HG02973 (cell line): ENCODE results near the gene CLCNKB.
"Not testable (repeated sequence)": the region's sequence is repeated elsewhere in the genome, so short reads cannot be mapped to it uniquely, and the experiment has no call there.

Experiments
- ATAC-seq: cut with Tn5 transposase; IDR thresholded peaks from one replicate; pipeline ENCODE4 v1.9.1; 2021; ENCODE audit warnings: moderate library complexity; ENCODE audit not compliant: unreplicated experiment

The CLCNKB gene

GRCh38 chr1:16055613-16056520 is 12.3 kb downstream of the CLCNKB start:
- ATAC-seq: peak; percentile 69

GRCh38 chr1:16056521-16056912 is 12.9 kb downstream of the CLCNKB start:
- ATAC-seq: not testable (repeated sequence)

DNA sequence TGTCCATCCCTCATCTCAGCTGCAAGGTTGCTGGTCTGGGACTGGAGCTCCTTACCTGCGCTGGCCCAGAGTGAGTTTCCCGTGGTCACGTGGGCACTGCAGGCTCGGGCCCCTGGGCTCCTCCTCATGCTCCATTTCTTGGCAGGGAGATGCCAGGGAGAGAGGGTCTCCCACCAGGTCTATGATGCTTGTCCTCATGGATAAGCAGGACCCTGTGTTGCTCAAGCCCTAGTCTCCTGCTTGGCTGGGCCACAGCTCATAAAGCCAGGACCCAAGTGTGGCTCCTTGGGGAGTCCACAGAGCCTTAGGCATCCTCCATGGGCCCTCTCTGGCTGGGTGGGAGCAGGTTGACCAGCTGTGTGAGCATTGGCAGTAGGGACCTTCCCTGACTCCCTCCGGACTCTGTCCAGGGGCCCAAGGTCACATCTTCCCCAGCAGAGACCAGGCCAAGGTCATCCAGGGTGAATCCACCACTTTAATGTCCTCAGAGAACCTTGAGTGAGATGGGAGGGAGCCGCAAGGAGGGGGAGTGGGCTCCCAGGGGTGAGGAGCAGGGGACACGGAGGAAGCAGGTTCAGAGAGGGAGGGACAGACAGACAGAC is 13.8 kb downstream of the CLCNKB start:
- ATAC-seq: not testable (repeated sequence)

GRCh38 chr1:16058394-16059120 is 15.0 kb downstream of the CLCNKB start:
- ATAC-seq: not testable (repeated sequence)

DNA sequence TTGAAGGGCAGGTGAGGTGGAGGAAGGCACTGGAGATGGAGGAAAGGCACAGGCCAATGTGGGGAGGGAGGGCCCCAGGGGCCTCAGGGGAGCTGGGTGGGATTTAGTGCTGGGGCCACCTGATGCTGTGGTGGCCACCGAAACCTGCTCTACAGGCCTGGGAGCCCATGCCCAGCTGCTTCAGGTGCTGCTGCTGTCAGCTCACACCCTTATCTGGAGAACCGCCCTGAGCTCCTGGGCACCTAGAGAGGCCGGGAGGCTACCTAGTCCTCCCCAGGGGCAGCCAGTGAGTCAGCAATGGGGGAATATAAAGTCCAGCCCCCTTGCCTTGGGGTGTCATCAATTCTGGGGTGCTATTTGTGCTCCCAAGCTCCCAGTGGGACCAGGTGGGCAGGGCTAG is 17.7 kb downstream of the CLCNKB start:
- ATAC-seq: no peak

DNA sequence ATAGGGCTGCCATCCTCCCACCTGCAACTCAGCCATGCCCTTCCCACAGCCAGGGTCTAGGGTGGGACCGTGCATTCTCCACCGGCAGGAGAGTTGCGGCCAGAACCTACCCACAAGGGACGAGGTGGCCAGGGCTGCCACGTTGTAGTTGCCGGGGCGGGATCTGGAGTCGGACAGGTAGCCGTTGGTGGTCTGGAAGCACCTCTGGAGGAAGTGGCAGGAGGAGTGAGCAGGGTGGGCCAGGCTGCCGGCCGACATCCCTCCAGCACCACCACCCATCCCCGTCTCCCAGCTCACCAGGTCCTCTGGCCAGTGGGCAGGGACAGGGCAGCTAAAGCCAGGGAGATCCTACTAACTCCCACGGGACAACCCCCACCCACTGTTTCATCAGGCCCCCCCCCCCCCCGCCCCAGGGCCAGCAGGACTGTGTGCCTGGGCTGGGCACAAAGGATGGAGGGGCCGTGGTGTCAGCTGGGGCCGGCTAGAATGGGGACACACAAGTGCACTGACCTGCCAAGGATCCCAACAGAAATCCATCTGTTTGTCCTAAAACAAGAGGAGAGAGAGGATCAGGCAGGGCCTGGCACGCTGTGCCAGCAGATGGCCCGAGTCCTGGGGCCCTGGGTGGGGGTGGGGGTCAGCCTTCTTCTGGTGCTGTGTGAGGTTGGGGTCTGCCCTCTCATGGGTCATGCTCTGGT is 18.6 kb downstream of the CLCNKB start:
- not testable (repeated sequence) for ATAC-seq

GRCh38 chr1:16062687-16063075 is 19.1 kb downstream of the CLCNKB start:
- ATAC-seq: not testable (repeated sequence)

DNA sequence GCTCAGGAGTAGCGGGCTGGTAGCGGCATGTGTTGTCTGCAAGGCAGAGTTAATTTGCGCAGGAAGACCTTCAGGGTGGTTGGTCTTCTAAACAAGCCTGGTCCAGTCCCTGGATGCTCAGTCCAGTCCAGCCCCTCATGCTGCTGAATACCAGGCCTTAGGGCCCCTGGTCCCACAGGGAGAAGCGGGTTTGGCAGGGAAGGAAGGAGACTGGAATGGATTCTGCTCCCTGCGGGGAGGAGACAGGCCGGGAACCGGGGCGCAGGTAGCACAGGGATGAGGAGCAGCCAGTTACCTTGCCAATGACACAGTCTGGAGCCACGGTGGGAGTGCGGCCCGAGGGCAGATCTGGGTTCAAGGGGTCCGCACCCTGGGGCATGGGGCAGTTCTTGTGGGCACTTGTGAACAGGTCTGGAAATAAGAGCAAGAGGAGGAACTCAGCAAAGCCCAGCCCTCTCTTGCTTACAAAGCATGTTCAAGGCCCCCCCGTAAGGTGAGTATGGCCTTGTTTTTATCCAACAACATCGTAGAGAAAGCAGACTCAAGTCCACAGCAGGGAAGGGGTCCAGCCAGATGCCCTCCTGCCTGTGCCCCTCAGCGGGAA is 19.7 kb downstream of the CLCNKB start:
- ATAC-seq: no peak

DNA sequence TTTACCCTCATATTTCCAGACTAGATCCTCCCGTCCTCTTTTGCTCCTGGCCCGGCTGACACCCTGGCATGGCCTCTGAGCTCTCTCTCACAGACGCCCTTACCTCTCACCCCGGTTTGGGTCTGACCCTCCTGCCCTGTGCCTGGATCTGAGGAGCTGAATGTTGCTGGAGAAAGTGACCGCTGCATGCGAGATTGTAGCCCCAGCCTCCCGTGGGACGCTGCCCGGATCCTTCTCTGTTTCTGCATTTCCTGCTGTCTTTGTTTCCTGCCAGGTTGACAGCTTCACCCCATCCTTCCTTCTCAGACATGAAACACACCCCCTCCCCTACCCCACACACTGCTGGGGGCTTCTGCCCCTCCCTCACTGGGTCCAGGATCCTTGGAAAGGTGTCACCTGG is 20.3 kb downstream of the CLCNKB start:
- ATAC-seq: no peak

DNA sequence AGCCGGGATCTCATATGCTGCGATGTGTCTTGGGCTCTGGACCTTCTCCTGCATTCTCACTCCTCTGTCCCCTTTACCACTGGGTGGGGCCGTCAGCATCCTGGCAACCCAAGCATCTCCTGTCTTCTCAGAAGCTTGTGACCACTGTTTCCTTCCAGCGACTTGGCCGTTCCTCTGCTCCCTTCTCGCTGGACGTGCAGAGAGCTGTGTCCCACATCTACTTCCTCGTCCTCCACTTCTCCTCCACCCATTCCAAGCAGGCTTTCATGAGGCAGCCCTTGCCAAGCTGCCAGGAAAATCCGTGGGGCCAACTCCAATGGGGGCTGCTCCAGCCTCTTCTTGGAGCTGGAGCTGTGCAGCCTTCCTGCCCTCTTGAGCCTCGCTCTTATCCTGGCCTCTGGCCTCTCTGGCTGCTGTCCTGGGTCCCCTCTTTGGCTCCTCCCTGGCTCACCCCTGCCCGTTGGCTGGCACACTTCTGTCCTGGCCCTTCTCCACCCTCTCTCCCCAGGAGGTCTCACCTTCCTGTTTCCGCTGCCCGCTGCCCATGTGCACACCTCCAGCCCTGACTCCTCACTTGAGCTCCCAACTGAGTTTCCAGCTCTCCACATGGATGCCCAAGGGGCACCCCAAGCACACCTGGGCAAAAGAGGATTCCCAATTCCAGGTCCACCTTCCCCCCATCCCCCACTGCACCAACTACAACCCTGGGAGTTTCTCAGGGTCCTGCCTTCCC is 21.1 kb downstream of the CLCNKB start:
- ATAC-seq: no peak

- ATAC-seq: no peak
These were observed 21.6 kb downstream of the CLCNKB start for GRCh38 chr1:16065269-16065576.

DNA sequence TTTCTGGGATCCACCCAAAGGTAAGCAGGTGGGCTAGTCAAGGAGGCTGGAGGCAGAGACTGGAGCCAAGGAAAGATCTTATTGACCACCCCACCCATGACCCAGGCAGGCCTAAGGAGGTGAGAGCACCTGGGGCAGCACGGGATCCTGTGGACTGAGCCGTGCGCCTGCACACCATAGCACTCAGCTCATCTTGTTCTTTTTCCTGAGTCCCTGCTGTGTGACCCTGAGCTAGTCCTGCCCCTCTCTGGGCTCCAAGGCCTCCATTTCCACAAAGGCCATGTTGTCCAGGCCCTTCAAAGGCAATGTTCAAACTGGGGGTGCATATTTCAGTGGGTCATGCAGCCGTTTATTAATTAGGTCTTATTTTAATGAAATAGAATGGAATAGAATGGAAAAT is 22.7 kb downstream of the CLCNKB start:
- ATAC-seq: no peak

- ATAC-seq: no peak
These were observed 23.7 kb downstream of the CLCNKB start for GRCh38 chr1:16067127-16067768.

DNA sequence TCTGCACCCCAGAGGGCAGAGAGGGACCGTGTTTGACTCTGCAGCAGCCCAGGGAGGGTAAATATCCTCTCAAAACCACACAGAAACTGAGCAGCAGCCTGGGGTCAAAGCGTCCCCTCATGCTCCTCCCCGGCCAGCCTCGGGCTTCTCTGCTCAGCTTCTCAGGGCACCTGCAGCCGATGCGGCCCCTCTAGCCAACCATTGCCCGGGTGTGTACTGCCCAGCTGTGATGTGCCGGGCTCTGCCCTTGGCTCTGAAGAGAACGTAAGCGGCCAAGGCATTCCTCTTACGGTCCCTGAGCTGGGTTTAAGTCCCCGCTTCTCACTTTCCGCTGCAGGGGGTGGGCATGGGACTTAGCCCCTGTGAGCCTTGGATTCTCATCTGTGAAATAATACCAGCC is 24.4 kb downstream of the CLCNKB start:
- ATAC-seq: no peak

GRCh38 chr1:16068356-16069270 is 25.0 kb downstream of the CLCNKB start:
- ATAC-seq: no peak

GRCh38 chr1:16070640-16071355 is 27.2 kb downstream of the CLCNKB start:
- no peak for ATAC-seq

- no peak for ATAC-seq
These were observed 28.0 kb downstream of the CLCNKB start for GRCh38 chr1:16071614-16072013.

GRCh38 chr1:16072095-16072494 is 28.5 kb downstream of the CLCNKB start:
- no peak for ATAC-seq
